Pancreas (tissue), 10 donors: ENCODE data around the gene PUSL1. TPM values are rescaled to one million over a fixed set of nuclear protein-coding genes. Genes with fewer than 3 reads are reported as not detected.

Source experiments
- ATAC-seq, 4 donors: fragments of 200-7000 bp; cut with Tn5 transposase; one replicate each; pipeline versions ENCODE4 v1.8.0 to v1.9.1; 2020; ENCODE audit warnings: mild to moderate bottlenecking in 4 of 4, moderate library complexity in 4 of 4
- DNase-seq, 6 donors: peaks; one replicate each; pipeline ENCODE4 v3.0.0-alpha.2; 2020
- FAIRE-seq: peaks from 2 replicates; lab custom pipeline; 2012; peaks lifted over from hg19 to GRCh38; lab: Jason Lieb, UNC
- H3K27ac ChIP-seq, 4 donors: fragments of 200-600 bp; sonication (generic); 1 replicate in 3 of 4; 2 replicates in 1 of 4; pipeline versions ENCODE4 v1.5.0 to v1.8.0; 2020
- H3K27me3 ChIP-seq, 4 donors: fragments of 200-600 bp; one replicate each; pipeline ENCODE4 v1.8.0; 2021
- H3K36me3 ChIP-seq, 3 donors: fragments of 200-600 bp; sonication (generic) in 1 of 3; one replicate each; pipeline versions ENCODE4 v1.5.0 to v1.8.0; 2020 to 2021
- H3K4me1 ChIP-seq, 3 donors: fragments of 200-600 bp; one replicate each; pipeline ENCODE4 v1.8.0; 2021
- H3K4me3 ChIP-seq, 4 donors: fragments of 200-600 bp; sonication (generic) in 2 of 4; one replicate each; pipeline versions ENCODE4 v1.5.0 to v1.8.0; 2020 to 2021
- H3K9me3 ChIP-seq, 4 donors: fragments of 200-600 bp; one replicate each; pipeline ENCODE4 v1.8.0; 2021
- CTCF ChIP-seq, 4 donors: fragments of 200-600 bp; sonication (generic) in 3 of 4; IDR thresholded peaks; one replicate each; pipeline versions ENCODE4 v1.5.0 to v1.8.0; 2021; ENCODE audit warnings: antibody characterized with exemption in 4 of 4
- WGBS, 2 donors: extraction: QIAGEN DNeasy Blood & Tissue Kit; methylation state at CpG; one replicate each; pipeline ENCODE4 v1.1.7; 2013; 5-methylcytosine and 5-hydroxymethylcytosine counted together
- intact Hi-C, 3 donors: fragments of 100-400 bp; cut with DNase I; formaldehyde crosslinking; loops; one replicate each; pipeline versions ENCODE4 v1.11.1 to v1.14.2; 2022
- polyA plus RNA-seq, 2 donors: library from polyadenylated mRNA; stranded (reverse); fragments of 200-250 nt; gene quantifications; one replicate each; pipeline ENCODE4 v1.2.3, GENCODE V29; 2013
- total RNA-seq, 6 donors: library from RNA; stranded (reverse); fragmentation: NEBNext Ultra II Directional in 4 of 6; extraction: Animal tissue kit (Norgen Biotek cat#: 25700) in 4 of 6; gene quantifications; one replicate each; pipeline versions ENCODE4 v1.2.1 to v1.2.4, GENCODE V29; 2021 to 2023
- donor health status: healthy with polysubstance abuse.
- donor health status: DM: no; HTN: no; CAD: no; lungs with moderate emphysema.
- donor health status: DM: no; HTN: no; CAD: no.
- donor health status: control.
- donor health status: control.
- donor health status: Bipolar disorder and iron deficiency.
- donor health status: DM: yes; HTN: yes; CAD: no.
- donor health status: DM: no; HTN: no; CAD: no.
- donor health status: DM: no; HTN: no; CAD: no.
- donor health status: DM: yes; HTN: yes; CAD: no.

Gene PUSL1
- total and polyA plus RNA-seq, 8 donors = 7.5 to 23.2 (median 10.2) TPM

- no peaks in the 10 kb centered on the region for H3K27me3 ChIP-seq
- peak in 1 of 6 donors; percentile 64 for DNase-seq
- peaks cover 0 to 8% (median 4%) of the 10 kb centered on the region in 3 donors for H3K4me1 ChIP-seq
- WGBS, 2 donors = 91 to 93% methylated on average over 12 of the region's 12 CpGs
- intact Hi-C loops = no loop called here
- no peaks in the 10 kb centered on the region for H3K36me3 ChIP-seq
- no peak for ATAC-seq
- no peak overlapping the region for H3K27ac ChIP-seq
- no peak for FAIRE-seq
- TF ChIP-seq CTCF (IDR thresholded peaks at IDR 0.05) = no peak
- H3K9me3 ChIP-seq = no peaks in the 10 kb centered on the region
- H3K4me3 ChIP-seq = no peak overlapping the region
These were observed 8.1 kb upstream of the PUSL1 start for GRCh38 chr1:1300352-1300739.

GRCh38 chr1:1302006-1302430, 6.4 kb upstream of the PUSL1 start:
- ATAC-seq (no peak), FAIRE-seq (no peak), DNase-seq (no peak)
- WGBS, 2 donors = 90 to 93% methylated on average over 6 to 9 of the region's 9 CpGs
- Histone ChIP-seq H3K4me1 (peaks cover 7 to 24% (median 21%) of the 10 kb centered on the region in 3 donors), H3K27me3 (no peaks in the 10 kb centered on the region), H3K4me3 (no peak overlapping the region), H3K36me3 (no peaks in the 10 kb centered on the region), H3K9me3 (no peaks in the 10 kb centered on the region), H3K27ac (no peak overlapping the region)
- intact Hi-C loops = no loop called here
- TF ChIP-seq CTCF (IDR thresholded peaks at IDR 0.05) = peak in 2 of 4 donors; percentile 10 to 16

GRCh38 chr1:1302951-1303509, 5.4 kb upstream of the PUSL1 start:
- Histone ChIP-seq H3K4me1 (peaks cover 7 to 24% (median 22%) of the 10 kb centered on the region in 3 donors), H3K9me3 (no peaks in the 10 kb centered on the region), H3K27ac (no peak overlapping the region), H3K4me3 (no peak overlapping the region), H3K27me3 (no peaks in the 10 kb centered on the region), H3K36me3 (no peaks in the 10 kb centered on the region)
- 89 to 94% methylated on average over 23 to 31 of the region's 31 CpGs for WGBS, 2 donors
- ATAC-seq = no peak
- intact Hi-C loops = no loop called here
- no peak for FAIRE-seq
- no peak for TF ChIP-seq CTCF (IDR thresholded peaks at IDR 0.05)
- no peak for DNase-seq

- intact Hi-C loops = no loop called here
- no peak for ATAC-seq
- TF ChIP-seq CTCF (IDR thresholded peaks at IDR 0.05) = no peak
- H3K4me3 ChIP-seq = no peak overlapping the region
- no peak overlapping the region for H3K27ac ChIP-seq
- peaks cover 7 to 24% (median 22%) of the 10 kb centered on the region in 3 donors for H3K4me1 ChIP-seq
- H3K9me3 ChIP-seq = no peaks in the 10 kb centered on the region
- H3K27me3 ChIP-seq = no peaks in the 10 kb centered on the region
- H3K36me3 ChIP-seq = no peaks in the 10 kb centered on the region
- 85 to 86% methylated on average over 13 of the region's 13 CpGs for WGBS, 2 donors
- no peak for DNase-seq
- no peak for FAIRE-seq
These were observed 4.7 kb upstream of the PUSL1 start for GRCh38 chr1:1303736-1304135.
